WTC11 (cell line): ENCODE results near the gene GP2. TPM values are rescaled to one million over a fixed set of nuclear protein-coding genes. Genes with fewer than 3 reads are reported as not detected.

ENCODE experiments used
- ATAC-seq: fragments of 200-7000 bp; cut with Tn5 transposase; 2 replicates; pipeline ENCODE4 v1.10.0; 2021; ENCODE audit warnings: mild to moderate bottlenecking, moderate library complexity
- CTCF ChIA-PET: fragments of 300-600 bp; sonication (Branson Sonifier 250); formaldehyde crosslinking; loops from one replicate; lab custom pipeline; 2021; ENCODE audit warnings: antibody characterized with exemption; lab: Charles Lee
- POLR2A ChIA-PET: fragments of 350-600 bp; sonication (Branson Sonifier 250); formaldehyde crosslinking; loops from one replicate; lab custom pipeline; 2021; ENCODE audit warnings: antibody characterized with exemption; lab: Charles Lee
- DNase-seq: peaks from one replicate; pipeline ENCODE4 v3.0.0; 2021; ENCODE audit warnings: low spot score
- H3K27ac Mint-ChIP-seq: 2 replicates; pipeline ENCODE4 v1.8.0; 2021; ENCODE audit warnings: mixed read lengths
- H3K27me3 Mint-ChIP-seq: 2 replicates; pipeline ENCODE4 v1.8.0; 2021; ENCODE audit warnings: low read depth, mild to moderate bottlenecking, moderate library complexity, mixed read lengths
- H3K36me3 Mint-ChIP-seq: 2 replicates; pipeline ENCODE4 v1.8.0; 2021; ENCODE audit warnings: mixed read lengths
- H3K4me1 Mint-ChIP-seq: 2 replicates; pipeline ENCODE4 v1.8.0; 2022; ENCODE audit warnings: mixed read lengths
- H3K4me3 Mint-ChIP-seq: 2 replicates; pipeline ENCODE4 v1.8.0; 2021; ENCODE audit warnings: mild to moderate bottlenecking, moderate library complexity, mixed read lengths
- H3K9me3 Mint-ChIP-seq: 2 replicates; pipeline ENCODE4 v1.8.0; 2021; ENCODE audit warnings: mixed read lengths
- CBFB ChIP-seq: sonication (generic); formaldehyde crosslinking; IDR thresholded peaks from 2 replicates; pipeline ENCODE4 v1.8.1; 2022; ENCODE audit warnings: mild to moderate bottlenecking, low read depth, missing genetic modification reagents
- CREB1 ChIP-seq: sonication (generic); formaldehyde crosslinking; IDR thresholded peaks from 2 replicates; pipeline ENCODE4 v1.8.0; 2023; ENCODE audit warnings: mild to moderate bottlenecking, missing genetic modification reagents
- CREM ChIP-seq: sonication (generic); formaldehyde crosslinking; IDR thresholded peaks from 2 replicates; pipeline ENCODE4 v1.8.1; 2022; ENCODE audit warnings: mild to moderate bottlenecking, missing genetic modification reagents, moderate library complexity
- ESRRA ChIP-seq: sonication (generic); formaldehyde crosslinking; IDR thresholded peaks from 2 replicates; pipeline ENCODE4 v1.8.1; 2022; ENCODE audit warnings: mild to moderate bottlenecking, missing genetic modification reagents, borderline replicate concordance
- FOXP1 ChIP-seq: sonication (generic); formaldehyde crosslinking; IDR thresholded peaks from 2 replicates; pipeline ENCODE4 v1.8.0; 2022; ENCODE audit warnings: missing genetic modification reagents, mild to moderate bottlenecking, moderate library complexity, borderline replicate concordance
- FOXP4 ChIP-seq: sonication (generic); formaldehyde crosslinking; IDR thresholded peaks from 2 replicates; pipeline ENCODE4 v1.8.0; 2022; ENCODE audit warnings: mild to moderate bottlenecking, missing genetic modification reagents
- GABPB1 ChIP-seq: sonication (generic); formaldehyde crosslinking; IDR thresholded peaks from 2 replicates; pipeline ENCODE4 v1.8.1; 2023; ENCODE audit warnings: mild to moderate bottlenecking, missing genetic modification reagents
- IRF2 ChIP-seq: sonication (generic); formaldehyde crosslinking; IDR thresholded peaks from 2 replicates; pipeline ENCODE4 v1.8.0; 2022; ENCODE audit warnings: low read depth, missing genetic modification reagents, borderline replicate concordance
- JUN ChIP-seq: sonication (generic); formaldehyde crosslinking; IDR thresholded peaks from 2 replicates; pipeline ENCODE4 v1.8.0; 2023; ENCODE audit warnings: mild to moderate bottlenecking, missing genetic modification reagents
- MLX ChIP-seq: sonication (generic); formaldehyde crosslinking; IDR thresholded peaks from 2 replicates; pipeline ENCODE4 v1.8.1; 2023; ENCODE audit warnings: mild to moderate bottlenecking, missing genetic modification reagents, moderate library complexity
- NFE2L1 ChIP-seq: sonication (generic); formaldehyde crosslinking; IDR thresholded peaks from 2 replicates; pipeline ENCODE4 v1.8.1; 2023; ENCODE audit warnings: missing genetic modification reagents
- NR1H2 ChIP-seq: sonication (generic); formaldehyde crosslinking; IDR thresholded peaks from 2 replicates; pipeline ENCODE4 v1.9.0; 2021; ENCODE audit warnings: mild to moderate bottlenecking, moderate library complexity, missing genetic modification reagents
- TEAD4 ChIP-seq: sonication (generic); formaldehyde crosslinking; IDR thresholded peaks from 2 replicates; pipeline ENCODE4 v1.8.0; 2022; ENCODE audit warnings: mild to moderate bottlenecking, missing genetic modification reagents
- ZNF232 ChIP-seq: sonication (generic); formaldehyde crosslinking; IDR thresholded peaks from 2 replicates; pipeline ENCODE4 v1.8.0; 2022; ENCODE audit warnings: mild to moderate bottlenecking, missing genetic modification reagents
- ZNF263 ChIP-seq: sonication (generic); formaldehyde crosslinking; IDR thresholded peaks from 2 replicates; pipeline ENCODE4 v1.8.1; 2022; ENCODE audit warnings: low read depth, mild to moderate bottlenecking, moderate library complexity, missing genetic modification reagents
- ZNF423 ChIP-seq: fragments of 250-450 bp; sonication (Bioruptor Pico); IDR thresholded peaks from 2 replicates; pipeline ENCODE4 v2.1.2; 2022; ENCODE audit warnings: mild to moderate bottlenecking, moderate library complexity
- total RNA-seq: library from RNA; stranded (reverse); gene quantifications from 3 replicates; pipeline ENCODE4 v1.2.3, GENCODE V29; 2021
- TF ChIP-seq, protein P1 (sequence below): fragments of 250-450 bp; sonication (Bioruptor Pico); IDR thresholded peaks from 2 replicates; pipeline ENCODE4 v1.9.0; 2021; ENCODE audit warnings: mild to moderate bottlenecking
- TF ChIP-seq, protein P2 (sequence below): fragments of 200-600 bp; IDR thresholded peaks from 2 replicates; pipeline ENCODE4 v1.8.0; 2022; ENCODE audit warnings: antibody characterized with exemption
- TF ChIP-seq, protein P3 (sequence below): sonication (generic); formaldehyde crosslinking; IDR thresholded peaks from 2 replicates; pipeline ENCODE4 v1.8.1; 2022; ENCODE audit warnings: missing genetic modification reagents, borderline replicate concordance

GP2 gene
- total RNA-seq, 1 experiment from 2014 or later, result 6.6 TPM

GRCh38 chr16:20364051-20364450 lies 36.7 kb upstream of the GP2 start:
- Mint-ChIP-seq H3K4me3 (no peak overlapping the region), H3K4me1 (no peaks in the 10 kb centered on the region), H3K36me3 (no peaks in the 10 kb centered on the region), H3K9me3 (no peaks in the 10 kb centered on the region), H3K27ac (no peak overlapping the region), H3K27me3 (no peaks in the 10 kb centered on the region; the same call in 1 of the 2 replicates)
- DNase-seq (no peak), ATAC-seq (no peak)
- ChIA-PET POLR2A (no interaction called here), CTCF (interaction anchor here (1.3 to 2.0 kb wide), 3 partner anchors 19 to 457 kb away, joined by 4 to 7 read pairs (median 5); no protein-coding TSS in a partner anchor)
- TF ChIP-seq JUN (no peak), ZNF232 (CRISPR knock-in tag) (no peak), FOXP1 (no peak), MLX (CRISPR knock-in tag) (no peak), CBFB (CRISPR knock-in tag) (no peak), CREM (CRISPR knock-in tag) (no peak), CREB1 (no peak), GABPB1 (CRISPR knock-in tag) (no peak), NR1H2 (CRISPR knock-in tag) (no peak), FOXP4 (no peak)
- TF ChIP-seq, protein P1, sequence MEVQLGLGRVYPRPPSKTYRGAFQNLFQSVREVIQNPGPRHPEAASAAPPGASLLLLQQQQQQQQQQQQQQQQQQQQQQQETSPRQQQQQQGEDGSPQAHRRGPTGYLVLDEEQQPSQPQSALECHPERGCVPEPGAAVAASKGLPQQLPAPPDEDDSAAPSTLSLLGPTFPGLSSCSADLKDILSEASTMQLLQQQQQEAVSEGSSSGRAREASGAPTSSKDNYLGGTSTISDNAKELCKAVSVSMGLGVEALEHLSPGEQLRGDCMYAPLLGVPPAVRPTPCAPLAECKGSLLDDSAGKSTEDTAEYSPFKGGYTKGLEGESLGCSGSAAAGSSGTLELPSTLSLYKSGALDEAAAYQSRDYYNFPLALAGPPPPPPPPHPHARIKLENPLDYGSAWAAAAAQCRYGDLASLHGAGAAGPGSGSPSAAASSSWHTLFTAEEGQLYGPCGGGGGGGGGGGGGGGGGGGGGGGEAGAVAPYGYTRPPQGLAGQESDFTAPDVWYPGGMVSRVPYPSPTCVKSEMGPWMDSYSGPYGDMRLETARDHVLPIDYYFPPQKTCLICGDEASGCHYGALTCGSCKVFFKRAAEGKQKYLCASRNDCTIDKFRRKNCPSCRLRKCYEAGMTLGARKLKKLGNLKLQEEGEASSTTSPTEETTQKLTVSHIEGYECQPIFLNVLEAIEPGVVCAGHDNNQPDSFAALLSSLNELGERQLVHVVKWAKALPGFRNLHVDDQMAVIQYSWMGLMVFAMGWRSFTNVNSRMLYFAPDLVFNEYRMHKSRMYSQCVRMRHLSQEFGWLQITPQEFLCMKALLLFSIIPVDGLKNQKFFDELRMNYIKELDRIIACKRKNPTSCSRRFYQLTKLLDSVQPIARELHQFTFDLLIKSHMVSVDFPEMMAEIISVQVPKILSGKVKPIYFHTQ (CRISPR knock-in tag), result no peak
- TF ChIP-seq, protein P2, sequence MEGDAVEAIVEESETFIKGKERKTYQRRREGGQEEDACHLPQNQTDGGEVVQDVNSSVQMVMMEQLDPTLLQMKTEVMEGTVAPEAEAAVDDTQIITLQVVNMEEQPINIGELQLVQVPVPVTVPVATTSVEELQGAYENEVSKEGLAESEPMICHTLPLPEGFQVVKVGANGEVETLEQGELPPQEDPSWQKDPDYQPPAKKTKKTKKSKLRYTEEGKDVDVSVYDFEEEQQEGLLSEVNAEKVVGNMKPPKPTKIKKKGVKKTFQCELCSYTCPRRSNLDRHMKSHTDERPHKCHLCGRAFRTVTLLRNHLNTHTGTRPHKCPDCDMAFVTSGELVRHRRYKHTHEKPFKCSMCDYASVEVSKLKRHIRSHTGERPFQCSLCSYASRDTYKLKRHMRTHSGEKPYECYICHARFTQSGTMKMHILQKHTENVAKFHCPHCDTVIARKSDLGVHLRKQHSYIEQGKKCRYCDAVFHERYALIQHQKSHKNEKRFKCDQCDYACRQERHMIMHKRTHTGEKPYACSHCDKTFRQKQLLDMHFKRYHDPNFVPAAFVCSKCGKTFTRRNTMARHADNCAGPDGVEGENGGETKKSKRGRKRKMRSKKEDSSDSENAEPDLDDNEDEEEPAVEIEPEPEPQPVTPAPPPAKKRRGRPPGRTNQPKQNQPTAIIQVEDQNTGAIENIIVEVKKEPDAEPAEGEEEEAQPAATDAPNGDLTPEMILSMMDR, result no peak

DNA sequence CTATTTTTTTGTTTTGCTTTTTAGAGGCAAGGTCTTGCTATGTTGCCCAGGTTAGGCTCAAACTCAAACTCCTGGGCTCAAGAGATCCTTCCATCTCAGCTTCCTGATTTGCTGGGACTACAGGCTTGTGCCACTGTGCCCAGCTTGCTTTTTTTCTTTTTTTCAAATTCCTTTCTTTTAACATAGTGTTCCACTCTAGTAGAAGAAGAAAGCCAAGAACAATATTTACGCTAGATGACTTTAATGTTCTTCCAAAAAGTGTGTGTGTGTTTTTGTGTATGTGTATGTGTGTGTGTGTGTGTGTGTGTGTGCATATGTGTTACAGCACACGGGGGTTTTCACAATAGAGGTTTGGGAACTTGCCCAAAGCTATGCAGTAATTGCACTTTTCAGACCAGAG lies 35.9 kb upstream of the GP2 start:
- Mint-ChIP-seq H3K36me3 (no peaks in the 10 kb centered on the region), H3K4me1 (no peaks in the 10 kb centered on the region), H3K27ac (no peak overlapping the region), H3K9me3 (0 out of 2 replicates have a peak, but pooled peaks cover under 1% of the 10 kb centered on the region), H3K27me3 (no peaks in the 10 kb centered on the region; the same call in 1 of the 2 replicates), H3K4me3 (no peak overlapping the region)
- CTCF ChIA-PET, result interaction anchor here (1.3 to 2.3 kb wide), 5 partner anchors 14 to 456 kb away, joined by 4 to 9 read pairs (median 6); no protein-coding TSS in a partner anchor
- TF ChIP-seq NFE2L1 (CRISPR knock-in tag) (no peak), ESRRA (CRISPR knock-in tag) (no peak), TEAD4 (CRISPR knock-in tag) (no peak), ZNF423 (CRISPR knock-in tag) (no peak), ZNF263 (CRISPR knock-in tag) (no peak), IRF2 (CRISPR knock-in tag) (no peak)
- TF ChIP-seq, protein P3, sequence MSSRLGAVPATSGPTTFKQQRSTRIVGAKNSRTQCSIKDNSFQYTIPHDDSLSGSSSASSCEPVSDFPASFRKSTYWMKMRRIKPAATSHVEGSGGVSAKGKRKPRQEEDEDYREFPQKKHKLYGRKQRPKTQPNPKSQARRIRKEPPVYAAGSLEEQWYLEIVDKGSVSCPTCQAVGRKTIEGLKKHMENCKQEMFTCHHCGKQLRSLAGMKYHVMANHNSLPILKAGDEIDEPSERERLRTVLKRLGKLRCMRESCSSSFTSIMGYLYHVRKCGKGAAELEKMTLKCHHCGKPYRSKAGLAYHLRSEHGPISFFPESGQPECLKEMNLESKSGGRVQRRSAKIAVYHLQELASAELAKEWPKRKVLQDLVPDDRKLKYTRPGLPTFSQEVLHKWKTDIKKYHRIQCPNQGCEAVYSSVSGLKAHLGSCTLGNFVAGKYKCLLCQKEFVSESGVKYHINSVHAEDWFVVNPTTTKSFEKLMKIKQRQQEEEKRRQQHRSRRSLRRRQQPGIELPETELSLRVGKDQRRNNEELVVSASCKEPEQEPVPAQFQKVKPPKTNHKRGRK (CRISPR knock-in tag), result no peak
- DNase-seq (no peak), ATAC-seq (no peak)
- POLR2A ChIA-PET, result no interaction called here
